CD4-positive, alpha-beta T cell treated with Interleukin-6 at 100 ng/mL for 8 hours (primary cell): ENCODE data around the gene MAEA.

Experiments
- DNase-seq: peaks from one replicate; pipeline ENCODE4 v3.0.0-alpha.2; 2020; ENCODE audit warnings: mixed read lengths, low spot score

Gene MAEA

DNA sequence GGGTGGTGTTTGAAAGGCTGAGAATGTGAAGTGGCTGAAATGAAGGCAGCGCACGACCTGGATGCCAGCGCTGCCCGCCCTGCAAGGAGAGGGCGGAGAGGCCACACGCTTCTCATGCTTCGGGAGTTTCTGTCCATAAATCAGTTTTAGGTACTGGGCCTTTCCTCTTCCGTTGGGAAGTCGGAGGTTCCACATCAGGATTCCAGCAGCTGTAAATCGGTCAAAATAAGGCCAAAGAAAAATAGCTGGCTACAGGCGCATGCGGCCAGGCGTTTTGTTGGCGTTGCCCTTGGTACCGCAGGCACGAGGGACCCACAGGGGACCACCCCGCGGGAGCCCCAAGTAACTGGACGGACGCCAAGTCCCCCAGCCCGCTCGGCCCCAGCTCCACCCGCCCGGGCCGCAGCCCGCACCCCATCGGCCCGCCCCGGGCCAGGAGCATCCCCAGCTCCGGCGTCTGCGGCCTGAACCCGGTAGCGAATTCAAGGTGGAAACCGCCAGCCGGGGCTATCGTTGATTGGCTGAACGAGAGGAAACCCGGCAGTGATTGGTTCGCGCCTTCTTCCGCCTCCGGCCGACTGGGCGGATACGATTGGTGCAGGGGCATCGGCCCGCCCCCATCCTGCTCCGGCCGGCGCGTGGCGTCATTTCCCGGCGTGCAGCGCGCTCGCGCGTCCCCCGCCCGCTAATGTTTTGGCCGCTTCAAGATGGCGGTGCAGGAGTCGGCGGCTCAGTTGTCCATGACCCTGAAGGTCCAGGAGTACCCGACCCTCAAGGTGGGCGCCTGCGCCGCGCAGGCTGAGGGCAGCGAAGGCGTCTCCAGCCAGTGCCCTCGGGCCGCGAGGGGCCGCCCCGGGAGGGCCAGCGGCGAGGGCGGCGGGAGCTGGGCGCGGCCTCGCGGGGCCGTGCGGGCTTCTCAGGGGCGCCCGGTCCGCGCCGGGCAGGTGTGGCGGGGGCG, at the start of gene MAEA:
Gene MAEA (plus strand): TSS at position 685 of the 958 bp plus-strand sequence. CDS start 23 bp downstream, at position 708.
- peak; percentile 96 for DNase-seq

GRCh38 chr4:1239950-1240307, 49.8 kb upstream of the MAEA start:
- DNase-seq = no peak

DNA sequence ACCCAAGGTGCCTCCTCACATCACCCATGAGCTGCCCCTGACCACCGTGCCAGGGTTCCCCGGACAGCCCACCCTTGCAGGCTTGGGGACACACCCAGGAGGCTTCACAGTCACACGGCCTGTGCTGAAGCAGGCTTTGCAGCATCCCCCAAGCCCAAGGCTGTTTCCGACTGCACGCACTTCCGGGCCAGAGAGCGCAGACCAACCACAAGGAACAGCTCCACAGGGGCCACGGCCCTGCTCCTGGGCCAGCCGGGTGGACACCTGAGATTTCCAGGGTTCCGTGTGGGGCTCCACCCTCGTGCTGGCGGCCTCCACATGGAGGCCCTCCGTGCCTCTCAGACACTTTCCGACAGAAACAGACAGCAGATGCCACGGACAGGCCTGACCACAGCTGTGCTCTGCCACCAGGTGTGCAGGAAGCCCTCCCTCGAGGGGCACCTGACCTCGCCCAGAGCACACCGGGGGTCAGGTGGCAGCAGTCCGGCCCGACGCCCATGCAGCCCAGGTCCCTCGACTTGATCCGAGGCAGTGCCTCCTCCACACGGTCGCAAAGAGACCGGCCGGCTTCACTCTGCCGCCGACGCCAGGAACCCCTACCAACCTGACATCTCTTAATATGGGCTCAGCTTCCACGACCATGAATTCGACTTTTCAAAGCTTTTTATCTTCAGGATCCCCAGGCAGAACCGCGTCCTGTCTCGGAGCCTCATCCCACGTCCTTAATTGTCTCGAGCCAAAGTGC, 48.8 kb upstream of the MAEA start:
- DNase-seq = no peak

- no peak for DNase-seq
Measured at GRCh38 chr4:1241466-1241935, 48.2 kb upstream of the MAEA start.

- no peak for DNase-seq
Measured at GRCh38 chr4:1241936-1242505, 47.7 kb upstream of the MAEA start.

DNA sequence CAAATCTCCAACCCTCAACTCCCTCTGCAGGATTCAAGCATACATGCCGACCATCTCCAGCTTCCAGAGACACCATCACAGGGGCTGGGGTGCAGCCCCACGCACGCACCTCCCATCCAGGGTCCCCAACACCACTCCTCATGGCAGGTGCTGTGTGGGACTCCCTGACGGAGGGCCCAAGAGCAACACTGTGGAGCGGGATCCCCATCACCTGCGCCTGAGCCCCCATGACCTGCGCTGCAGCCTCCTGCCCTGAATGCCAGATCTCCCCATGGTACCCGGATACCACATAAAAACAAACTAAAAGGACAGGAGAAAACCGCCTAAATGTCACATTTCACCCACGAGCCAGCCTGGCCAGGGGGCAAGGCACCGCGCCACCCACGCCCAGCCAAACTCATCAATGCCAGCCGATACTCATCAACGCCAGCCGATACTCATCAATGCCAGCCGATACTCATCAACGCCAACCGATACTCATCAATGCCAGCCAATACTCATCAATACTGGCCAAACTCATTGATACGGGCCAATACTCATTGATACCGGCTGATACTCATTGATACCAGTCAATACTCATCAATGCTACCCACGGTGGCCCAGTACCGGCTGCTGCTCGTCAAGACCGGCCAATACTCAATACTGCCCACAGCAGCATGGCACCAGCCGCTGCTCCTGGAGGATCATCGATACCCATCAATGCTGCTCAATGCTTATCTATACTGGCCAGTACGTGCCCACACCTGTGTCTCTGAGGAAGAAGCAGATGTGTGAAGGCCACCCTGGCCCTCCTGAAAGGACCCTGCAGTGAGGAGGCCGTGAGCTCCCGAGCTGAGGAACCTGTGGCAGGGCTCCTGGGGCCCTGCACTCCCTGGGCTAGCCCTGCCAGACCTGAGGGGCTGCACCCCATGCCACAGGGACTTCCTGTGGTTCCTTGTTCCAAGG, 46.9 kb upstream of the MAEA start:
- no peak for DNase-seq

DNA sequence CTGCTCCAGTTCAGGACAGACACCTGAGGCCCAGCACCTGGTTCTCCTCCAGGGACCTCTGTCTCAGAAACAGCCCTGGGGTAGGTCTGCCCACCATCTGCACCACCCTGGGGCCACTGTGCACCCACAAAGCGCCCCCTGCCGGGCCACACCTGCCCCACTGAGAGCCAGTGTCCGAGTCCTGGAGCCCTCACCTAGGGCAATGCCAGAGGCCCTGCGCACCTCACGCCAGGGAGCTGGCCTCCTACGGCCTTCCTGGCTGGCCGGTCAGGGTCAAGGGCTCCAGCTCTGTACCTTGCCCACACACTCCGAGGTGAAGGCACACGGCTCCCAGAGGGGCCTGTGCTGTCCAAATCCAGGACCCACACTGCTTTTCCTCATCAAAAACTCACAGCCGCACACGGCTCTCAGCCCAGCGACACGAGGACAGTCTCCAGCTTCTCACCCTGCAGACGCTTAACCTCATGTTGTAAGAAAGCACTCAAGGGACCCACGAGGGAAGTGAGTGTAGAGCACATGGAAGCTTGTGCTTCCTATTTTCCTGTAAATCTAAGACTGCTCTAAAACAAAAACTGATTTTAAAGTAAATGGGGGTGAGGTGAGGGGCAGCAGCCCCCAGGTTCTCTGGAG, 46.1 kb upstream of the MAEA start:
- DNase-seq = no peak

DNA sequence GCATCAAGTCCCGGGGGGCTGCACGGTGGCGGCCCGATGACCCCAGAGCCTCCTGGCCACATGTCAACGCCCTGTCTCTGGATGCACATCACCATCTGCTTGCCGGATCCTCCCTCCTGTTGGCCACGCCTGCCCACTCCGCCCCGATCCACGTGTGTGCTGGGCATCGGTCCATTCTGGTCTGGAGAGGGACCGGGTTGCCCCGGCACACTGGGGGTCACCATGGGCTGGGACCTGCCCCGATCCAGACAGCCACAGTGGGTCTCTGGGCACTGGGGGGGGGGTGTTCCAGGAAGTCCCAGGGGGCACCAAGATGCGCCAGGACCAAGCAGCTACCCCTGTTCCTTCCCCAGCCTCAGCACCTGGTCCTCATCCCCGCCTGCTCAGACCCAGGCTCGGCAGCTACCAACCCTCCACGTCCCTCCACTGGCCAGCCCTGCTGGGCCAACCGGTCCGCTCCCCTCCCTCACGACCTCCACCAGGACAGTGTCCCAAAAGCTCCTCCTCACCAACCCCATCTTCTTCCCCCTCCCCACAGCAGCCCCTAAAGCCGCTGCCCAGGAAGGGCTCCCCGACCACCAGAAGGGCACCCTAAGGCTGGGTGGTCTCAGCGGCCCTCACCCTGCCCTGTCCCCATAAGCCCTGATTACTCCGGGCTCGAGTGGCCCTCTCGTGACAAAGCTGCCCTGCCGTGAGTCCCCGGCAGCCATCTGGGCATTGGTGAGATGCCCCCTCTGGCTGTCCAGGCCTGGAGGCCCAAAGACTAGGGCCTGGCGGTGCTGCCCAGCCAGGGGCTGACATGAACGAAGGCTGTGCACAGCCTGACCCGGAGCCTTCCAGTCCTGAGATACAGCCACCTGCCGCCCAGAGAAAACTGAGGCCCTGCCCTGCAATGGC, 45.4 kb upstream of the MAEA start:
- no peak for DNase-seq

DNA sequence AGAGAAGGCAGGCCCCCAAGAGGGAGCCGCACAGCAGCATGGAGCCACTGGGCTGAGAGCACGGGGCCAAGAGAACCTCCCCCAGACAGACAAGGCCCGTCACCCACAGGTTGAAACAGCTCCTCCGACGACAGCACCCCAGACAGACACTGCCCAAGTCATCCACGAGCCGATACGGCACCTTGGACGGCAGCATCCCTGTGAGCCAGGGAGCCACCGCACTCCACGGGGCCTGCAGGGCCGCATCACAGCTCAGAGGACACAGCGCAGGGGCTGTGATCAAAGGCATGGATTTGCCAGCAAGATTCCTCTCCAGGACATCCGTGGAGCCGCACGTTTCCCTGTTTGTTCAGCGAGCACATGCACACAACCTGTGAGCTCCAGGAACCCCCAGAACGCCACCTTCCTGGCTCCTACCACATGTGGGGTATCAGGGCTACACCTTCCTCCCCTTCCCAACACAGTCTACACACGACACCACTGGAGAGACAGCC, 44.7 kb upstream of the MAEA start:
- DNase-seq = no peak

- DNase-seq = no peak
Measured at GRCh38 chr4:1245481-1246051, 44.1 kb upstream of the MAEA start.

GRCh38 chr4:1246111-1246881, 43.4 kb upstream of the MAEA start:
- no peak for DNase-seq

DNA sequence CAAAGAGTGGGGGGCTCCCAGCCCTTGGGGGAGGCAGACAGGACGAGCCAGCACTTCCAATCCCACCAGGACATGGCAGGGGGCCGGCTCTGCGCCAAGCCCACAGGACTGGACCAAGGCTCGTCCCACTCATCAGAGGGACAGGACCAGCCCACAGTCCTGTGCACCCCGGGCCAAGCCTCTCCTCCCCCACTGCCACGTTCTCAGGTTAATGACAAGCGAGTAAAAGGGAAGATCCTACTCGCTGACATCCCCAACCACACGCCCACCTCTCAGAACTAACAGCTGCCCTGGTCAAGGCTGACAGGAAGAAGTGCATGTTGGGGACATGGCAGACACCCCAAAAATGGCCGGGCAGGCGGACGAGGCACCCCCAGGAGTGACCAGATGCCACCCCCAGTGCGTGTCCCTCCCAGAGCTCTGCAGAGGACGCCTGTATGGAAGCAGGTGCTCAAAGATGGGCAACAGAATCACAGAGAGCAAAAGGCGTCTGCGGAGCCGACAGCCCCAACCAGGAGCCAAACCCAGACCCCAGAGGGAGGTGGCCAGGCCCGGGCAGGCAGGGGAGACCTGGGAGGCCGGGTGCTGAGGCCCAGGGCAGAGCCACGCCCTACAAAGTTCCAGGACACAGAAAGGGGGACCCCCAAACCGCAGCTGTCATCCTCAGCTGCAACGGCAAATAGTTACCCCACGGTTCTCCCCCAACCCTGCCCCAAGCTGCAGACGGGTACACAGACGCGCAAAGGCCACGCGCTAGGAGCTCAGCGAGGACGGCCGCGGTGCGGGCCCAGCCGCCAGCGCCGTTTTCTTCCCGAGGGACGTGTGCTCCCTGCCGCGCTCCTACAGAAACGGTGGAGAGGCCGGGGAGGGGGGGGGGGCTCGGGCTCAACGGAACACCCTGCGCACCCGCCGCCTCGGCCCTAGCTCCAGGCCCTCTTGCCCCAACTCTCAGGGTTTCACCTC, 42.5 kb upstream of the MAEA start:
- no peak for DNase-seq

- DNase-seq = no peak
Measured at GRCh38 chr4:1247864-1248244, 41.8 kb upstream of the MAEA start.

DNA sequence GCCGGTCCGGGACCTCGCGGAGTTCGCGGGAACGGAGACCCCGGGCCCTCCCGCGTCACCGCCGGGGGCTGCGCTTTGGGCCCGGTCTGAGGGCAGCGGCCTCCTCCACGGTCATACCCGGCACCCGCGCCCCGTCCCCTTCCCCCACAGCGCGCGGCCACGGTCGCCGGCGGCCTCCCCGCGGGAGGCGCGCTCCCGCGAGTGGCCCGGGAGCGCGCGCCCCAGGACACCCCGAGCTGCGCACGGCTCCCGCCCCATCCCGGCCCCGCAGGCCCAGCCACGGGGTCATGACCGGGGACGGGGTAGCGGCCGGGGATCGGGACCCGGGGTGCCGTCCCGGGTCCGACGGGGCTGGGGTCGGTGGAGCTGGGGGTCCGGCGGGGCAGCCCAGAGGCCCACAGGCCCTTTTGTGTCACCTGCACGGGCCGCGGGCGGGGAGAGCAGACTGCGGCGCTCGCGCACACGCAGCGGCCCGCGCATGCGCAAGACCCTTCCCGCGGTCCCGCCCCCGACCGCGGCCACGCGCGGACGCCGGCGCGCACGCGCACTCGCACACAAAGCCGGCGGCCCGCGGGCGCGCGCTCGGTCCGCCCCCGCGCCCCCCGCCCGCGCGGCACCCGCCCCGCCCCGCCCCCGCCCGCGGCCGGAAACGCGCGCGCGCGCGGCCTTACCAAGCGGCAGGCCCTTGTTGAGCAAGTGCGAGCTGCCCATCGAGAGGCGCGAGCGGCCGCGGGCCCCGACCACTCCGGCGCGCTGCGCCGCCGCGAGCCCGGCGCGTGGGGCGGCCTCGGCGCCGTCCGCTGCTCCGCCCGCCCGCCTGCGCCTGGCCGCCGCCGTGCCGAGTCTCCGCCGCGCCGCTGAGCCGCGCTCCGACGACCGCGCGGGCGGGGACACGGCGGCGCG, 41.2 kb upstream of the MAEA start, which contains the start of gene CTBP1:
Gene CTBP1 (minus strand): TSS at position 886 of the 903 bp plus-strand sequence. CDS start 7,799 bp downstream, outside the sequence.
- peak; percentile 81 for DNase-seq

DNA sequence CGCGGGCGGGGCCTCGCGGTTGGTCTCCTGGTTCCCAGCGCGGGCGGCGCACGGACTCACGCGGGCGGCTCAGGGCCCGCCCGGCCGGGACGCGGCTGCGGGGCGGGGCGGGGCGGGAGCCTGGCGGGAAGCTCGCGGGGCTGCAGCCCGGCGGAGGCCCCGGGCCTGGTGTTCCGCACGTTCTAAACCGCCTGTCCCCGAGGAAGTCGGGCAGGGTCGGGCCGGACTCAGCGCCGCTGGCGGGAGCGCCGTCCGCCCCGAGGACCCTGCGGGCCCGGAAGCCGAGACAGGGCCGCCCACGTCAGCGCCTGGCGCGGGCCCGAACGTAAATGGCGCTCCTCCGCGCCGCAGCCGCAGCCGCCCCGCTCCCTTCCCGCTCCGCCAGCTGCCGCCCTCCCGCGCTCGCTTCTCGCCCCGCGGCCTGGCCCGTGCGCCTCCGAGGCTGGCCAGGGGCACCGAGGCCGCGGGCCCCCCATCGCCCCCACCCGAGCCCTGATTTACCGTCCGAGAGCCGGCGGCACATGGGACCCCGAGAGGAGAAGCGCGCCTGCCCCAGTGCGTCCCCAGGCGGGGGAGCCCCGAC, 40.5 kb upstream of the MAEA start:
- DNase-seq = peak; percentile 78
